Measurements from ENCODE around the gene MYO1B. TPM values are rescaled to one million over a fixed set of nuclear protein-coding genes. Genes with fewer than 3 reads are reported as not detected.

MYO1B gene
- total RNA-seq, 6 donors from 2014 or later = 112 to 311 (median 137) TPM

DNA sequence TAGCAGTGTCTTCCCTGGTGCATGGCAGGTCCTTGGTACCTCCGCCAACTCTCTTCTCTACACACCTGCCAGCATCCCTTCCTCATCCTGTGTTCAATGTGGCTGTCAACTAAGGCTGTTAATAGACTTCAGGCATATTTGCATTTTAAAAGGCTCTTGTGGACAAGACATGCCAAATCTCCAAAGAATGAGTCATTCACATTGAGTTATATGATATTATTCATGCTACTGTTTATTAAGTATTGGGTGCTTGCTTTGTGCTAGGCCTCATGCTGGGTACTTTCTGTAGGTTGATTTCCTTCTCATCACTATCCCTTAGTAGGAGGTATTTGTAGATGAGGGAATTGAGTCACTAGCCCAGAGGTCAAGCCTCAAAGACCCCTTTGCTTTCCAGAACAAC lies 5.2 kb downstream of the MYO1B start:
- DNase-seq = no peak
- H3K4me3 ChIP-seq = no peak overlapping the region
- H3K27me3 ChIP-seq = no peaks in the 10 kb centered on the region
- H3K27ac ChIP-seq = peak overlapping the region in 1 of 4 donors; percentile 18
- ATAC-seq (ENCODE audit: low FRiP score in 2 of 2) = no peak
- TF ChIP-seq EP300 (IDR thresholded peaks at IDR 0.05) = no peak
- TF ChIP-seq, protein P1, sequence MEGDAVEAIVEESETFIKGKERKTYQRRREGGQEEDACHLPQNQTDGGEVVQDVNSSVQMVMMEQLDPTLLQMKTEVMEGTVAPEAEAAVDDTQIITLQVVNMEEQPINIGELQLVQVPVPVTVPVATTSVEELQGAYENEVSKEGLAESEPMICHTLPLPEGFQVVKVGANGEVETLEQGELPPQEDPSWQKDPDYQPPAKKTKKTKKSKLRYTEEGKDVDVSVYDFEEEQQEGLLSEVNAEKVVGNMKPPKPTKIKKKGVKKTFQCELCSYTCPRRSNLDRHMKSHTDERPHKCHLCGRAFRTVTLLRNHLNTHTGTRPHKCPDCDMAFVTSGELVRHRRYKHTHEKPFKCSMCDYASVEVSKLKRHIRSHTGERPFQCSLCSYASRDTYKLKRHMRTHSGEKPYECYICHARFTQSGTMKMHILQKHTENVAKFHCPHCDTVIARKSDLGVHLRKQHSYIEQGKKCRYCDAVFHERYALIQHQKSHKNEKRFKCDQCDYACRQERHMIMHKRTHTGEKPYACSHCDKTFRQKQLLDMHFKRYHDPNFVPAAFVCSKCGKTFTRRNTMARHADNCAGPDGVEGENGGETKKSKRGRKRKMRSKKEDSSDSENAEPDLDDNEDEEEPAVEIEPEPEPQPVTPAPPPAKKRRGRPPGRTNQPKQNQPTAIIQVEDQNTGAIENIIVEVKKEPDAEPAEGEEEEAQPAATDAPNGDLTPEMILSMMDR (IDR thresholded peaks at IDR 0.05) = no peak
- TF ChIP-seq POLR2A (IDR thresholded peaks at IDR 0.05) = no peak
- no peak for TF ChIP-seq POLR2AphosphoS5 (IDR thresholded peaks at IDR 0.05)
- H3K36me3 ChIP-seq = no peaks in the 10 kb centered on the region
- H3K9me3 ChIP-seq = no peaks in the 10 kb centered on the region
- H3K4me1 ChIP-seq = peaks cover 0 to 42% (median 35%) of the 10 kb centered on the region in 4 donors
- 88 to 92% methylated on average over 1 of the region's 1 CpG for WGBS, 2 donors

- whole genome bisulfite sequencing, 2 donors = 66 to 69% methylated on average over 5 of the region's 5 CpGs
- no peak overlapping the region for H3K4me3 ChIP-seq
- ATAC-seq (ENCODE audit: low FRiP score in 2 of 2) (no peak), DNase-seq (no peak)
- no peaks in the 10 kb centered on the region for H3K27me3 ChIP-seq
- H3K36me3 ChIP-seq = no peaks in the 10 kb centered on the region
- H3K4me1 ChIP-seq = peaks cover 5 to 47% (median 38%) of the 10 kb centered on the region in 4 donors
- no peaks in the 10 kb centered on the region for H3K9me3 ChIP-seq
- peak overlapping the region in 2 of 4 donors; percentile 12 to 18 for H3K27ac ChIP-seq
- TF ChIP-seq POLR2AphosphoS5 (IDR thresholded peaks at IDR 0.05) (no peak), EP300 (IDR thresholded peaks at IDR 0.05) (no peak), POLR2A (IDR thresholded peaks at IDR 0.05) (no peak)
- TF ChIP-seq, protein P1 (IDR thresholded peaks at IDR 0.05) = no peak
Measured at GRCh38 chr2:191250986-191251385, 5.8 kb downstream of the MYO1B start.

DNA sequence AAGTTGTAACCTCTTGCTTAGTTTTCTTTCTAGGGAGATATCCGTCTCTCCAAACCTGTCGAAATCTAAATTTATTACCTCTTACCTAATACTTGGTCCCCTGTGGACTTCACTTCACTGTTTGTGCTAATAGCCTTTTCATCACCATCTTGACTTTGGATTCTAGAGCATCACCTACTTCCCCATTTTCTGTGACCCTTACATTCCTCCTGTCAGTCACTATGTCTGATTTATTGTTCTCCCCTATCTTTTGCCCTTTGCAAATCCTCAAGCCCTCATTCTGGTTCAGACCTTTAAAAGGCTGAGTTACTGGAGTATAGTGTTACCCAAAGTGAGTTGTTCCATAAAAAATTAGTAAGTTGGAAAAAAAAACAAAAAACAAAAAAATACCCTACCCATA lies 7.5 kb downstream of the MYO1B start:
- ATAC-seq (ENCODE audit: low FRiP score in 2 of 2) (no peak), DNase-seq (no peak)
- Histone ChIP-seq H3K4me3 (no peak overlapping the region), H3K4me1 (peaks cover 10 to 44% (median 35%) of the 10 kb centered on the region in 4 donors), H3K36me3 (no peaks in the 10 kb centered on the region), H3K9me3 (no peaks in the 10 kb centered on the region), H3K27ac (no peak overlapping the region), H3K27me3 (no peaks in the 10 kb centered on the region)
- TF ChIP-seq, protein P1 (IDR thresholded peaks at IDR 0.05) = no peak
- no peak for TF ChIP-seq POLR2AphosphoS5 (IDR thresholded peaks at IDR 0.05)
- no peak for TF ChIP-seq POLR2A (IDR thresholded peaks at IDR 0.05)
- no peak for TF ChIP-seq EP300 (IDR thresholded peaks at IDR 0.05)
- WGBS, 2 donors = 67 to 82% methylated on average over 2 of the region's 2 CpGs

DNA sequence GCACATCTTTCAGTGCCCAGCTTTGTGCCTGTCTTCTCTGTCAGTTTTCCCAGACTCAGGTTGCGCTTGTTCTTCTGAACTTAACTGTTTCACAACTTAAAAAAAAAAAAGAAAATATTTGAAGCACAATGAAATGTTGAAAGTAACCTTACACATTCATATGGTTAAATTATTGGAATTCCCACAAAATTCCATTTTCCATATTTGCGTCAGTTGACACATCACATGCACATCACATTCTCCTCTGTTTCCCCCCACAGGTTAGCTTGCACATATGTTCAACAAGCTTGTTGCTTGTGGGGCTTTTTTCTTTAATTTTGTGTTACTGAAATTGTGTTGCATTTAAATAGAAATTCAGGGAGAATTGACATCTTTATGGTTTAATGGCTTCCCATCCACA lies 8.3 kb downstream of the MYO1B start:
- WGBS, 2 donors = 83 to 95% methylated on average over 2 of the region's 2 CpGs
- Histone ChIP-seq H3K4me3 (no peak overlapping the region), H3K9me3 (no peaks in the 10 kb centered on the region), H3K27ac (no peak overlapping the region), H3K36me3 (no peaks in the 10 kb centered on the region), H3K4me1 (peaks cover 10 to 43% (median 32%) of the 10 kb centered on the region in 4 donors), H3K27me3 (no peaks in the 10 kb centered on the region)
- DNase-seq (no peak), ATAC-seq (ENCODE audit: low FRiP score in 2 of 2) (no peak)
- no peak for TF ChIP-seq POLR2A (IDR thresholded peaks at IDR 0.05)

DNA sequence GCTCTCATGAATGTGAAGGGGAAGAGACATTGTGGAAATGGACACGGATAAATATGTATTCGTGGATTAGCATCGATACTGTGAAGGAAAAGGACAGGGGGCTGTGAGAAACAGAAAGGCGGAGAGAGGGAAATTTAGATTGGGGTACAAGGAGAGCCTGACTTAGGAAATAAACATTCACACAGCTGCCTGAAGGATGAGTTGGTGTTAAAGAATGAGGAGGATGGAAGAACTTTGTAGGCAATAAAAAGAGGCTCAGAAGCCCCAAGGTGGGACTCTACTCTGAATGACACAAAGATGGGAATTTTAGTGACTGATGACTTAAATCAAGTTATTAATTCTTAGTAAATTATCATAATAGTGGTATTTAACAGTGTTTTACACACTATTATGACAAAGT lies 10.1 kb downstream of the MYO1B start:
- Histone ChIP-seq H3K9me3 (no peaks in the 10 kb centered on the region), H3K4me3 (no peak overlapping the region), H3K36me3 (no peaks in the 10 kb centered on the region), H3K27me3 (no peaks in the 10 kb centered on the region), H3K4me1 (peaks cover 10 to 27% (median 25%) of the 10 kb centered on the region in 4 donors), H3K27ac (no peak overlapping the region)
- DNase-seq (no peak), ATAC-seq (ENCODE audit: low FRiP score in 2 of 2) (no peak)
- 83 to 87% methylated on average over 4 of the region's 4 CpGs for WGBS, 2 donors
- TF ChIP-seq, protein P1 (IDR thresholded peaks at IDR 0.05) = no peak
- TF ChIP-seq EP300 (IDR thresholded peaks at IDR 0.05) (no peak), POLR2AphosphoS5 (IDR thresholded peaks at IDR 0.05) (no peak), POLR2A (IDR thresholded peaks at IDR 0.05) (no peak)

All from upper lobe of left lung (tissue), 6 donors.